Measurements from ENCODE around the gene KEAP1. TPM values are rescaled to one million over a fixed set of nuclear protein-coding genes. Genes with fewer than 3 reads are reported as not detected.
A peak's percentile ranks its signal among the peaks of the same experiment; 100 is the strongest.
"Not testable (repeated sequence)": the region's sequence is repeated elsewhere in the genome, so short reads cannot be mapped to it uniquely, and the experiment has no call there.

The KEAP1 gene
- 116 TPM for polyA plus RNA-seq (2012; ENCODE audit: insufficient read depth, insufficient read length)

- DNase-seq (ENCODE audit: low read depth, low spot score), result no peak
- H3K4me3 ChIP-seq (ENCODE audit: low read length), result peak within 1 kb of the TSS; percentile 94
These were observed at the start of gene KEAP1 for GRCh38 chr19:10503002-10503789. Gene KEAP1, minus strand, starts transcription at chr19:10503356. Its CDS starts 3,323 bp downstream, at chr19:10500033.

DNA sequence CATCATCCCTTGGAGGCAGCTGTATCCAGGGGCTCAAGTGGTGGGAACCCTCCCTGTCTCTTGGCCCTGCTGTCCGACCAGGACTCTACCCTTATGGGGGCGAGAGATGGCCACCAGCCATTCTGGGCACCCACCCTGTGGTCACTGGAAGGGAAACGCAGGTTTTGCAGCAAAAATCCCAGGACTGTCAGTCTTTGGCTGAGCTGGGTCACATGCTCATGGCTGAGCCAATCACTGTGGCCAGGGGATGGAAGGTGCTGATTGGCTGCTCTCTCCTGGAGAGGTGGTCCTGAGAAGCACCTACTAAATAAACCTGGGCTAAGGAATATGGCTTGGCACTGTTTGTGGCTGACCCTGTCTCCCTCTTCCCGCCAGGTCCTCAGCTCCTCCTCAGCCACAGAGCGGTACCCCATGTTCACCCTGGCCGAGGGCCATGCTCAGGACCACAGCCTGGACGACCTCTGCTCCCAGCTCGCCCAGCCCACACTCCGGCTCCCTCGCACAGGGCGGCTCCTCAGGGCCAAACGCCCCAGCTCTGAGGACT lies 49.4 kb upstream of the KEAP1 start:
- peak overlapping the region; percentile 38 for H3K4me3 ChIP-seq (ENCODE audit: low read length)
- peak; percentile 85 for DNase-seq (ENCODE audit: low read depth, low spot score)

GRCh38 chr19:10551698-10552301 lies 48.6 kb upstream of the KEAP1 start:
- H3K4me3 ChIP-seq (ENCODE audit: low read length), result no peak overlapping the region
- DNase-seq (ENCODE audit: low read depth, low spot score), result no peak

GRCh38 chr19:10551006-10551405 lies 47.9 kb upstream of the KEAP1 start:
- DNase-seq (ENCODE audit: low read depth, low spot score); H3K4me3 ChIP-seq (ENCODE audit: low read length): not testable (repeated sequence)

DNA sequence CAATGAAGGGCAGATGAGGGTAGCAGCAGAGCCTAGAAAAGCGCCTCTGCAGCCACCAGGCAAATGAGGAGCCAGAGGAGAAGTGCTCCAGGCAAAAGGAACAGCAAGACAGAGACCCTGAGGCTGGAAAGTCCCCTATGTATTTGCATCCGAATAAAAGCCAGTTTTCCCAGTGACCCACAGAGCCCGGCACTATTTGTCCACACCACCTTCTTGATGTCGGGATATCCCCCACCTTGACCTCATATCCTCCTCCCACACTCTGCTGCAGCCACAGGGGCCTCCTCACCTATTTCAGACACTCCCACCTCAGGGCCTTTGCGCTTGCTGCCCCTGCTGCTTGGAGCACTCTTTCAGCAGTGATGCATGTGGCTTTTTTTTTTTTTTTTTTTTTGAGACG lies 47.2 kb upstream of the KEAP1 start:
- no peak for DNase-seq (ENCODE audit: low read depth, low spot score)
- H3K4me3 ChIP-seq (ENCODE audit: low read length), result no peak overlapping the region

GRCh38 chr19:10549733-10550132 lies 46.6 kb upstream of the KEAP1 start:
- no peak for DNase-seq (ENCODE audit: low read depth, low spot score)
- H3K4me3 ChIP-seq (ENCODE audit: low read length), result no peak overlapping the region

GRCh38 chr19:10548746-10549276 lies 45.7 kb upstream of the KEAP1 start:
- DNase-seq (ENCODE audit: low read depth, low spot score), result no peak
- no peak overlapping the region for H3K4me3 ChIP-seq (ENCODE audit: low read length)

- no peak overlapping the region for H3K4me3 ChIP-seq (ENCODE audit: low read length)
- DNase-seq (ENCODE audit: low read depth, low spot score), result no peak
These were observed 43.7 kb upstream of the KEAP1 start for GRCh38 chr19:10546817-10547216.

DNA sequence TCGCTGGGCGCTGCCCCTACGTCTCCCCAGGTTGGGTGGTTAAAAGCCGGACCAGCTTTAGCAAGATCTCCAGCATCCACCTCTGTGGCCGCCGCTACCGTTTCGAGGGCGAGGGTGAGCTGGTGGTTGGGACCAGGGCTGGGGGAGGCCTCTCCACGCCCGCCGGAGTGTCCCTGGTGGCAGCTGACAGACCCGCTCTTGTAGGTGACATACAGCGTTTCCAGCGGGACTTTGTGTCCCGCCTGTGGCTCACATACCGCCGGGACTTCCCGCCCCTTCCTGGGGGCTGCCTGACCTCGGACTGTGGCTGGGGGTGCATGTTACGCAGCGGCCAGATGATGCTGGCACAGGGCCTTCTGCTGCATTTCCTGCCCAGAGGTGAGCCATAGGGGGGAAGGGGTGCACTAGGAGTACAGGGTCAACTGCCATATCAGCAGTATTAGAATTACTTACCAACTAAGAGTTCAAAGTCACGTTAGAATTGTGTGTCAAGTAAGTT lies 41.6 kb upstream of the KEAP1 start:
- no peak for DNase-seq (ENCODE audit: low read depth, low spot score)
- peak overlapping the region; percentile 92 for H3K4me3 ChIP-seq (ENCODE audit: low read length)

GRCh38 chr19:10544242-10544752 lies 41.1 kb upstream of the KEAP1 start:
- peak overlapping the region; percentile 92 for H3K4me3 ChIP-seq (ENCODE audit: low read length)
- DNase-seq (ENCODE audit: low read depth, low spot score), result no peak

DNA sequence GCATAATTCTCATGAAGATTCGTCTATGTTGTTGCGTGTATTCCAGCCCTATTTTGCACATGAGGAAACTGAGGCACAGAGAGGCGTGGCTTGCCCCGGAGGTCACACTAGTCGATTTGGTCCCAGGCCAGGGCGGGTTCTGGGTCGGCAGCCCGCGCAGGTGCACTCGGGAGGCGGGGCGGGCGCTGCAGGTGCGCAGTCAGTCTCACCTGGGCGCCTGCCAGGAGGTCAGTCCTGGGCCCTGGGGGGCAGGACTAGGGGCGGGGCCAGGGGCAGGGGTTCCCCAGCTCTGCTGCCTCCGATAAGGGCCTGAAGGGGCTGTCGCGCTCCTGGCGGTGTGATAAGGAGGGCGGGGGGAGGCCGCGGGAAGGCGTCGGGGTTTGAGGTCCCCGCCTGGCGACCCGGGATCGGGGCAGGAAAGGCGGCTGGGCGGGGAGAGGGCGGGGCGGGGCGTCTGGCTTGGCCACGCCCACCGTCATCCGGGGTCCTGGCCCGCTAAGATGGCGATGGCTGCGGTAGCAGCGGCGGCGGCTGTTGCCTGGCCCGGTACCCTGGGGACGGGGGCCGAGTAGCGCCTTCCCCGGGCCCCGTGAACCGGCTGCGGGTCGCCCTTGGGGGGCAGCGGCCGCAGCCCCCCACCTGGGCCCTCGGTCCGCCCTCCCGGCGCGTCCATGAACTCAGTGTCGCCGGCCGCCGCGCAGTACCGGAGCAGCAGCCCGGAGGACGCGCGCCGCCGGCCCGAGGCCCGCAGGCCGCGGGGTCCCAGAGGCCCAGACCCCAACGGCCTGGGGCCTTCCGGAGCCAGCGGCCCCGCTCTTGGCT lies 40.5 kb upstream of the KEAP1 start, which contains the start of gene ATG4D:
Gene ATG4D (plus strand): TSS at position 485 of the 822 bp plus-strand sequence. CDS start 187 bp downstream, at position 672.
- peak within 1 kb of the TSS; percentile 92 for H3K4me3 ChIP-seq (ENCODE audit: low read length)
- DNase-seq (ENCODE audit: low read depth, low spot score), result peak; percentile 60

DNA sequence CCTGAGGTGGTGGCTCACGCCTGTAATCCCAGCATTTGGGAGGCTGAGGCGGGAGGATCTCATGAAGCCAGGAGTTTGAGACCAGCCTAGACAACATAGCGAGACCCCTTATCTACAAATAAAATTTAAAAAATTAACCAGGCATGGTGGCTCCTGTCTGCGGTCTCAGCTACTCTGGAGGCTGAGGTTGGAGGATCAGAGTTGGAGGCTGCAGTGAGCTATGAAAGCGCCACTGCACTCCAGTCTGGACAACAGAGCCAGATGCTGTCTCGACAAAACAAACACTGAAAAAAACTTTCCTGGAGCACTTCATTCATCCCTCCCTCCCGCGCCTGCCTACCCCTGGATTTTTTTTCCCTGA lies 39.9 kb upstream of the KEAP1 start:
- H3K4me3 ChIP-seq (ENCODE audit: low read length), result peak overlapping the region; percentile 92
- no peak for DNase-seq (ENCODE audit: low read depth, low spot score)

- DNase-seq (ENCODE audit: low read depth, low spot score), result not testable (repeated sequence)
These were observed 35.9 kb upstream of the KEAP1 start for GRCh38 chr19:10539016-10539415.

GRCh38 chr19:10538204-10538983 lies 35.2 kb upstream of the KEAP1 start:
- H3K4me3 ChIP-seq (ENCODE audit: low read length), result no peak overlapping the region
- no peak for DNase-seq (ENCODE audit: low read depth, low spot score)

More at GRCh38 chr19:10539016-10539415, 35.9 kb upstream of the KEAP1 start:
- not testable (repeated sequence) for H3K4me3 ChIP-seq (ENCODE audit: low read length)

DNA sequence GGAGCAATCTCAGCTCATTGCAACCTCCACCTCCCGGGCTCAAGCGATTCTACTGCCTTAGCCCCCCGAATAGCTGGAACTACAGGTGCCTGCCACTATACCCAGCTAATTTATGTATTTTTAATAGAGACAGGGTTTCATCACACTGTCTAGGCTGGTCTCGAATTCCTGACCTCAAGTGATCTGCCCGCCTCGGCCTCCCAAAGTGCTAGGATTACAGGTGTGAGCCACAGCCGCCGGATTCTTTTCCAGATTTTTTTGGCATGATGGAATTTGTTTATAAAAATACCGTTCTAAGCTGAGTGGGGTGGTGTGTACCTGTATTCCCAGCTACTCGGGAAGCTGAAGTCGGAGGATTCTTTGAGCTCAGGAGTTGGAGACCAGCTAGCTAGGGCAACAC lies 34.5 kb upstream of the KEAP1 start:
- H3K4me3 ChIP-seq (ENCODE audit: low read length), result no peak overlapping the region
- DNase-seq (ENCODE audit: low read depth, low spot score), result no peak

DNA sequence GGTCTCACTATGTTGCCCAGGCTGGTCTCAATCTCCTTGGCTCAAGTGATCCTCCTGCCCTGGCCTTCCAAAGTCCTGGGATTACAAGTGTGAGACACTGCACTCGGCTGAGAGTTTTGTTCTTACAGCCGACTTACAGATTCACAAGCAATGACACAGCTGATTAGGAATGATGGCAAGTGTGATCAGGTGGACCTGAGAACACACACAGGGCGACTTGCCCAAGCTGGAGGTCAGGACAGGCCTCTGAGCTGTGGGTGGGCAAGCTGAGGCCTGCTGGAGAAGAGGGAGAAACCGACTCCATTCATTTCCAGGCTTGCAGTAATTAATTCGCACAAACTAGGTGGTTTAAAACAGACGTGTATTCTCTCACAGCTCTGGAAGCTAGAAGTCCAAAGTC lies 32.5 kb upstream of the KEAP1 start:
- no peak for DNase-seq (ENCODE audit: low read depth, low spot score)
- no peak overlapping the region for H3K4me3 ChIP-seq (ENCODE audit: low read length)

- no peak overlapping the region for H3K4me3 ChIP-seq (ENCODE audit: low read length)
- DNase-seq (ENCODE audit: low read depth, low spot score), result no peak
These were observed 30.7 kb upstream of the KEAP1 start for GRCh38 chr19:10533646-10534386.

Data from Jurkat, Clone E6-1 (cell line).